HEK293 (cell line): Measurements from ENCODE around the gene TTBK1.

ENCODE experiments used
- BCL11B ChIP-seq: fragments of 450-650 bp; formaldehyde crosslinking; IDR thresholded peaks from 2 replicates; pipeline ENCODE4 v1.5.1; 2016; ENCODE audit warnings: low read depth, missing biosample characterization, missing genetic modification characterization
- CTCF ChIP-seq: fragments of 450-650 bp; formaldehyde crosslinking; IDR thresholded peaks from 2 replicates; pipeline ENCODE4 v1.5.1; 2016; ENCODE audit warnings: missing biosample characterization, missing genetic modification characterization
- ELK4 ChIP-seq: IDR thresholded peaks from 2 replicates; pipeline ENCODE4 v1.6.1; 2011; ENCODE audit warnings: mild to moderate bottlenecking, low read depth, low read length, borderline replicate concordance
- KLF9 ChIP-seq: fragments of 450-650 bp; formaldehyde crosslinking; IDR thresholded peaks from 2 replicates; pipeline ENCODE4 v1.5.1; 2016; ENCODE audit warnings: missing biosample characterization, missing genetic modification characterization, low read depth
- MZF1 ChIP-seq: fragments of 450-650 bp; formaldehyde crosslinking; IDR thresholded peaks from 2 replicates; pipeline ENCODE4 v1.5.1; 2017; ENCODE audit warnings: missing biosample characterization, missing genetic modification characterization, borderline replicate concordance
- TCF7L2 ChIP-seq: IDR thresholded peaks from 2 replicates; pipeline ENCODE4 v1.6.1; 2011; ENCODE audit warnings: low read depth, mild to moderate bottlenecking, inconsistent platforms, low read length, moderate library complexity, borderline replicate concordance
- ZBTB17 ChIP-seq: fragments of 450-650 bp; formaldehyde crosslinking; IDR thresholded peaks from 2 replicates; pipeline ENCODE4 v1.5.1; 2016; ENCODE audit warnings: missing biosample characterization, missing genetic modification characterization
- ZNF133 ChIP-seq: fragments of 450-650 bp; formaldehyde crosslinking; IDR thresholded peaks from 2 replicates; pipeline ENCODE4 v1.5.1; 2016; ENCODE audit warnings: missing biosample characterization, missing genetic modification characterization
- ZNF184 ChIP-seq: fragments of 450-650 bp; IDR thresholded peaks from 2 replicates; pipeline ENCODE4 v1.5.1; 2018; ENCODE audit warnings: missing biosample characterization, mild to moderate bottlenecking, missing genetic modification characterization
- ZNF23 ChIP-seq: fragments of 450-650 bp; formaldehyde crosslinking; IDR thresholded peaks from 2 replicates; pipeline ENCODE4 v1.5.1; 2016; ENCODE audit warnings: missing biosample characterization, missing genetic modification characterization, borderline replicate concordance
- ZNF311 ChIP-seq: fragments of 450-650 bp; formaldehyde crosslinking; IDR thresholded peaks from 2 replicates; pipeline ENCODE4 v1.5.1; 2017; ENCODE audit warnings: missing biosample characterization, missing genetic modification characterization, borderline replicate concordance
- ZNF350 ChIP-seq: fragments of 450-650 bp; formaldehyde crosslinking; IDR thresholded peaks from 2 replicates; pipeline ENCODE4 v1.5.0; 2017; ENCODE audit warnings: missing biosample characterization, mild to moderate bottlenecking, missing genetic modification characterization
- ZNF501 ChIP-seq: fragments of 450-650 bp; formaldehyde crosslinking; IDR thresholded peaks from 2 replicates; pipeline ENCODE4 v1.5.1; 2016; ENCODE audit warnings: missing biosample characterization, missing genetic modification characterization
- ZNF549 ChIP-seq: fragments of 450-650 bp; IDR thresholded peaks from 2 replicates; pipeline ENCODE4 v1.5.1; 2018; ENCODE audit warnings: missing biosample characterization, missing genetic modification characterization, mild to moderate bottlenecking, inconsistent platforms, moderate library complexity

GRCh38 chr6:43250992-43251373, 7.7 kb downstream of the TTBK1 start:
- no peak for TF ChIP-seq ZNF311 (tag by site-specific recombination)
- no peak for TF ChIP-seq ZNF133 (tag by site-specific recombination)
- TF ChIP-seq ELK4, result no peak
- TF ChIP-seq MZF1 (tag by site-specific recombination), result no peak
- TF ChIP-seq ZNF549 (tag by site-specific recombination), result no peak
- no peak for TF ChIP-seq CTCF (tag by site-specific recombination)
- no peak for TF ChIP-seq ZNF23 (tag by site-specific recombination)
- no peak for TF ChIP-seq KLF9 (tag by site-specific recombination)
- TF ChIP-seq ZNF184 (tag by site-specific recombination), result no peak
- no peak for TF ChIP-seq ZNF350 (tag by site-specific recombination)
- TF ChIP-seq ZNF501 (tag by site-specific recombination), result no peak
- TF ChIP-seq BCL11B (tag by site-specific recombination), result no peak
- no peak for TF ChIP-seq TCF7L2
- TF ChIP-seq ZBTB17 (tag by site-specific recombination), result no peak; the same call in 1 of the 2 replicates
